OCI-LY1 (cell line): ENCODE results near the gene RPP25L.

Source experiments
- CTCF ChIP-seq: fragments of 200-600 bp; sonication (generic), shearing (Covaris generic); IDR thresholded peaks from 2 replicates; pipeline ENCODE4 v1.5.1; 2017; ENCODE audit warnings: mild to moderate bottlenecking, antibody characterized with exemption, low read length, moderate library complexity, mixed read lengths
- EZH2 ChIP-seq: fragments of 200-600 bp; sonication (generic), shearing (Covaris generic); IDR thresholded peaks from 2 replicates; pipeline ENCODE4 v1.8.0; 2017; ENCODE audit warnings: borderline replicate concordance, mixed run types, mild to moderate bottlenecking, antibody characterized with exemption, low read length, moderate library complexity, mixed read lengths

- TF ChIP-seq EZH2 (no peak), CTCF (no peak)
These were observed 11.0 kb downstream of the RPP25L start for GRCh38 chr9:34600908-34601307.
